ENCODE measurements around the gene CLDN10.

- TF ChIP-seq CTCF (IDR thresholded peaks at IDR 0.05) (no peak), POLR2A (IDR thresholded peaks at IDR 0.05) (no peak), POLR2AphosphoS5 (IDR thresholded peaks at IDR 0.05) (no peak)
Measured at GRCh38 chr13:95564733-95565291, 12.3 kb downstream of the CLDN10 start.
